HT1080 (cell line): ENCODE data around the gene TMPRSS13. TPM values are rescaled to one million over a fixed set of nuclear protein-coding genes. Genes with fewer than 3 reads are reported as not detected.

ENCODE experiments used
- DNase-seq: peaks from one replicate; pipeline ENCODE4 v3.0.0-alpha.2; 2015; ENCODE audit warnings: low read depth
- total RNA-seq: library from RNA; depleted of rRNA; stranded (reverse); fragments of >200 nt; shearing (Covaris generic); gene quantifications from 2 replicates; pipeline ENCODE4 v1.2.3, GENCODE V29; 2014

The TMPRSS13 gene
- total RNA-seq, 1 experiment from 2014 or later: not detected

- DNase-seq: no peak
Observed at GRCh38 chr11:117900121-117900648, 29.0 kb downstream of the TMPRSS13 start.

DNA sequence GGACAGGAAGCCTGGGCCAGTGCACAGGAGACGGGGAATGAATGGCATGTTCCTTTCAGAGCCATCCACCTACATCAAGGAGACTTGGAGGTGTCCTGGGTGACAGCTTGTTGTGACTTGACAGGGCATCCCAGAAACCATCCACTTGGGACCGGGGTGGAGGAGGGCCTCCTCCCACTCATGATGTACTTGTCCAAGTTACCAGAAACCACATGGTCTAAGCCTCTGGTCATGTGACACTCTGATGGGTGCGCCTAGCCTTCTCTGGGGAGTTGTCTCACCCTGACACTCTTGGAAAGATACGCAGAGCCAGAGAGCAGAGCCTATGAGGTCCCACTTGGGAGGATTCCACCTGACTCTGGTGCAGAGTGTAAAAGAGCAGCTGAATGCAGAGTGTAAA is 31.1 kb downstream of the TMPRSS13 start:
- no peak for DNase-seq

DNA sequence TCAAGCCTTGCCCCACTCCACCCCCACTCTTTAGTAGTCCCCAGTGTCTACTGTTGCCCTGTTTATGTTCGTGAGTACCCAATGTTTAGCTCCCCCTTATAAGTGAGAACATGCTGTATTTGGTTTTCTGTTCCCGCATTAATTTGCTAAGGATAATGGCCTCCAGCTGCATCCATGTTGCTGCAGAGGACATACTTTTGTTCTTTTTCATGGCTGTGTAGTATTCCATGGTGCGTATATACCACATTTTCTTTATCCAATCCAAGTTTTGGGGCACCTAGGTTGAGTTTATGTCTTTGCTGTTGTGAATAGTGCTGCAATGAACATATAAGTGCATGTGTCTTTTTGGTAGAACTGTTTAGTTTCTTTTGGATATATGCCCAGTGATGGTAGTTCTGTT is 36.6 kb downstream of the TMPRSS13 start:
- no peak for DNase-seq

GRCh38 chr11:117891362-117891761 is 37.8 kb downstream of the TMPRSS13 start:
- DNase-seq: no peak

DNA sequence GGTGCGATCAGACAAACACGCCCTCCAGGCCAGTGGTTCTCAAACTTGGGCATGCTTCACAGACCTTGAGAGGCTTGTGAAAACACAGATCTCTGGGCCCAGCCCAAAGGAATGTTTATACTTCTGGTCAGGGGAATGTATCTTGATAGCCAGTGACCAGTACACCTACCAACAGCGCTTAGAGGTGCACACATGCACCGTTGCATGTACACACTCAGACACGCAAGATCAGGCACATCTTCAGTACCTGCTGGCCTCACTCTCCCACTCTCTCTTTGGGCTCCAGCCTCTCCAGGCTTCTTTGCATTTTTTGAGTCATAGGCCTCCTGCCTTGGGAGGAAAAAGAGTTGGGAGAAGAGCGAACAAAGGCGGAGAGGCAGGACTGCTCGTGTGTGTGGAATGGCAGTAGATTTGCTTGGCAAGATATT is 41.0 kb downstream of the TMPRSS13 start:
- no peak for DNase-seq

- DNase-seq: no peak
Observed at GRCh38 chr11:117887431-117888138, 41.6 kb downstream of the TMPRSS13 start.

GRCh38 chr11:117885777-117886176 is 43.4 kb downstream of the TMPRSS13 start:
- no peak for DNase-seq

DNA sequence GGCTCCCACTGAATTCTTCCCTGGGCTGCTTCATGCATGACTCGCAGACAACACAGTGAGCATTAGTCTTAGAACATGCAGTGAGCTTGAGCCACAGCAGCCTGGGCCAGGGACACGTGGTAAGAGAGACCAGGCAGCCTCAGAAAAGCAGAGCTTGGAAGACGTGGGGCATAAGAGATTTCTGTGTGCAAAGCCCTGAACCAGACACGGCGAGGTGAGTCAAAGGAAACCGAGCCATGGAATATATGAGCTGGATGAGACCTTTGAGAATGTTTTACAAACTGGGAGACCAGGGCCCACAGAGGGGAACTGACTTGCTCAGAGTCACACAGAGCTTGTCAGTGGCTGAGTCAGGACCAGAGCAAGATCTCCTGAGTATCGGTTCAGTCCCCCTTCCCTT is 44.2 kb downstream of the TMPRSS13 start:
- no peak for DNase-seq

- no peak for DNase-seq
Observed at GRCh38 chr11:117883063-117883462, 46.1 kb downstream of the TMPRSS13 start.

DNA sequence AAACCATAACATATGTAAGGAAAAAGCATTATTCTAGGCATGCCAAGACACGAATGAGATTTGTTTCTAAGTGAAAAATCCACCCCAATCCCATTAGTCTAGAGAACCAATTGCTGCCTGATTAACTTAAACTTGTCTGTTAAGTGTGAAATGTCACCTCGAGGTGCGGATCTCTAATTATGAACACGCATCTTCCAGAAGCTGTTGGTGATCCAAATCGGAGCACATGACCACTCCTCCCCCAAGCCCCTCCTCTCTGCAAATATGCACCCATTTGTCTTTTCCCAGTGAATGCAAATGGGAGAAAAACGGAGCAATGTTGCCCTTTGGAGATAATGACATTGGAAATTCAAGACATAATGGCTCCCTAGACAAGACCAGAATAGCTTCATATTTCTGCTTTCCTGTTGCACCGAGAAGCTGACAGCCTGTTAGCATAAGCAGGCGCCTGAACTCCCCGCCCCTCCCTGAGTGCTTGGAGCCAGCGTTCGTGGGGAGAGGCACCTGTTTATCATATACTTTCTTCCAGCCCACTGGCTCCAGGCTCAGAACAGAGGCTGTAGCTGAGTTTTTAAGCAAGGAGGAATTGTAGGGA is 46.8 kb downstream of the TMPRSS13 start:
- no peak for DNase-seq

DNA sequence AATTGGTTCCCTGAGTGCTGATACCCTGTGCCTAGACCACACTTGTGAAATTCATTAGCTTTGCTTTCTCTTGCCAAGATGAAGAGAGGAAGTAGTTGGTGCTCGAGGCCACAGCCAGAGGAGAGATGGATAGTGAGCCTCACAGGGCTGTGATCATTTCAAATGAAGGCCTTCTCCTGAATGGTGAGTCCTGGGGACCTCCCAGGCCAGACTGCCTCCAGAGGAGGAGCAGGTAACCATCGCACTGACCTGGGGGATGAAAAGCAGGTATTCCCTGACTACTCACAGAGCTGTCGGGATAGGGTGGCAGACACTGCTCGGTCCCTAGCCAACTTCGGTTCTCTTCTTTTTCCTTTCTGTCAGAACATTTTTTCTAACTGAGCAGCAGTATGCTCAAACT is 48.0 kb downstream of the TMPRSS13 start:
- DNase-seq: no peak

DNA sequence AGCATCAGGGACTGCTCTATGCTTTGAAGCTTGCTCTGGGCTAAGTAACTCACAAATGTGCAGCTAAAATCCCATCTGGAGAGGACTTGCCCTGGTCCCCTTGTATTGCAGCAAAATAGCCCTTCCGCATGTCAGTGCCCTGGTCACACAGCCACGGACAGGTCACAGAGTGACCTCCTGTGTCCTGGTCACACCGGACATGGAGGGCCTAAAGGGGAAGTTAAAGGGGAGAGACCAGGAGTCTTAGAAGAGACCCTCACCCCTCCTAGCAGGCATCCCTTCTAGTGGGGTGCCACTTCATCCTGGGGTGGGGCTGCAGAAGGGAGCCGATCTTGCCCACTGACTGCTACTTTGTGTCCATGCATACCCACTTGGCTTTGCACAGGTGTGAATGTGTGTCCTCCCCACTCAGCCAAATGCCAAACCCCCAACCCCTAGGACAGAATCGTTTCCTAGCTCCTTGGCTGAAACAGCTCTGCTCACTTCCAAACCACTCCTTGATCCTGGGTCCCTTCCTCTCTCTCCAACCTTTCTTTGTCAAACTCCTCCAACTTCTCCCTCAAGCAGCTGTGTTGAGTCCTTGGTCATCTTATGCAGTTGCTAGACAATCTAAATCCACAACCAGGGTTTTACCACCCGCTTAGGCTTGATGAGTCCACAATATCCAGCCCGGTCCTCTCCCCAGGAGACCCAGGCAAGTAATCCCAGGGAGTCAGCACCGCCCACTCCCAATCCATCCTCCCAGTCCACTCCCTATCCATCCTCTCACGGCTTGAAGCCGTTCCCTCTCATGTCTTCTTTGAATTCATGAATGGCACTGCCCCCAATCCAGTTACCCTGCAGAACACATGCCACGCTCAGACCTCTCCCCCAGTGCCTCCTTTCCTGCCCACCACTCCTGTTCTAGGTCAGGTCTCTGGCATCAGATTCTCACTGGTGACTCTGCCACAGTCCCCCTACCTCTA is 49.4 kb downstream of the TMPRSS13 start:
- no peak for DNase-seq

GRCh38 chr11:117878939-117879475 is 50.2 kb downstream of the TMPRSS13 start:
- no peak for DNase-seq

DNA sequence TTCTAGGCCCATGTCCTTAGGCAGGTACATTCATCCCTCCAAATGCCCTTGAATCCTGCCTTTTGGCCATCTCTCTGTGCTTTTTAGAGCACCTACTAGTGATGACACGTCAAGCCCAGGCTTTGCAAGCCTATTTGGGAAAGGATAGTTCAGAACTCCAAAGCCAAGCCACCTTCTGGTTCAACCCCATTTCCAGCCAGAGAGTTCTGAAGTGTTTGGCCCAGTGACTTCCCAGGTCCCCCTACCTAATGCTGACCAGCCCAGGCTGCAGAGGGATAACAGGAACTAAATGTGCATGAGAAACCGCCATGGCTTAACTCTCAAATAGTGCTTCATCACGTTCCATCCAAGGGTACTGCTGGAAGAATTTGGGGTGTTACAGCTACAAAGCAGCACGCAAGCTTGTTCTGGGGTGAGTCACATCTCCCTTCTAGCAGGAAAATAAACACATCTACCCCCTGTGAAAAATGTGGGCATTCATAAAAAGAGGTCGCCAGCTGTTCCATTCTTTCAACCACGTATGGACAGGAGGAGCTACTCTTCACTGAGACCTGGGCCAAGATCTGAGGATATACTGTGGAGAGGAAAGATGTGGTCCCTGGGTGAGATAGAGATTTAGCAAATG is 50.8 kb downstream of the TMPRSS13 start:
- DNase-seq: no peak

DNA sequence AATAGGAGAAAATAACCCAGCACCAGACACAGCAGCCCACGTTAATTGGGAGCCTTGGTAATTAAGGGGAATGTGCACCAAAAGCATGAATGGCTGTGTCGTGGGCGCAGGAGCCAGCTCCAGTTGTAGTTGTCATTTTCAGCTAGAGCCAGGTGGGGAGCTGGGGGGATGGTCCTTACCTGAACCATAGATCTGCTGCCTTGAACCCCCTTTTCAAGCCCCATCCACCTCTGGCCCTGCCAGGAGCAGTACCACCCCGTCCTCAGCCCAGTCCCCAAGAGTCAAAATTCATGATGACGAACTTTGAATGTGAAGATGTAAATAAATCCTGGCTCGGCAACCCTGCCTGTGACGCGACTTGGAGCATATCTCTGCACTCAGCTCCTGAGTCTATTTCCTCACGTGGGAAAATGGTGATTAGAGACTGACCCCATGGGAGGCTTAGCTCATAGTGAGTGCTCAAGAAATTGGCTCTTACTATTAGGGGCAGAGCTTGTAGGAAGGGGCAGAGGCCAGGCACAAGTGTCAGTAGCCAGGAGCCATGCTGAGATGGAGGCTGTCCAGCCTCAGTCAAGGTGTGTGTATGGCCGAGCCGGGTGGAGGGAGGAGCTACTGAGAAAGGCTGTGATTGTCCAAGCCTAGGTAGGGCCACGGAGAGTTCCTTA is 52.0 kb downstream of the TMPRSS13 start:
- DNase-seq: no peak

GRCh38 chr11:117876341-117877119 is 52.7 kb downstream of the TMPRSS13 start, which contains the start of gene FXYD6:
FXYD6 (minus strand) TSS chr11:117876658; CDS start chr11:117842776, 33,882 bp downstream.
- no peak for DNase-seq

- DNase-seq: no peak
Observed at GRCh38 chr11:117876059-117876340, 53.2 kb downstream of the TMPRSS13 start.

GRCh38 chr11:117875382-117876058 is 53.7 kb downstream of the TMPRSS13 start:
- no peak for DNase-seq

- DNase-seq: no peak
Observed at GRCh38 chr11:117874910-117875381, 54.3 kb downstream of the TMPRSS13 start.
